Activated CD4-positive, alpha-beta T cell treated with anti-CD3 and anti-CD28 coated beads, Interleukin-2, amount 50 U/mL, for 1 hour (primary cell): Measurements from ENCODE around the gene PTPRN2.
A peak's percentile ranks its signal among the peaks of the same experiment; 100 is the strongest.

Experiments used
- DNase-seq: peaks from one replicate; pipeline ENCODE4 v3.0.0-alpha.2; 2020

Gene PTPRN2

DNA sequence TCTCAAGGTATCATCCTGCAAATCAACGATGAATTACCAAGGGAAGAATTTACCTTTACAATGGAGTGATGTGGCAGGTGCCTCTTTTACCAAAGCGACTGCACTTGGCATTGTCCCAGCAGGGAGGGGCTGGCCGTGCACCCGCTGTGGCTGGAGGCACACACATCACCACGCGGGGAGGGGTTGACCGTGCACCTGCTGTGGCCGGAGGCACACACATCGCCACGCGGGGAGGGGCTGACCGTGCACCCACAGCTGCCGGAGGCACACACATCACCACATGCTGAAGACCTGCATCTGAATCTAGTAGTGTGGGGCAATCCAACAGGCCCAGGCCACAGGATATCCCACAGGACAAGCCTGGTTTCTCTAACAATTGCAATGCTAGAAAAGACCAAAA, 757.3 kb downstream of the PTPRN2 start:
- no peak for DNase-seq

DNA sequence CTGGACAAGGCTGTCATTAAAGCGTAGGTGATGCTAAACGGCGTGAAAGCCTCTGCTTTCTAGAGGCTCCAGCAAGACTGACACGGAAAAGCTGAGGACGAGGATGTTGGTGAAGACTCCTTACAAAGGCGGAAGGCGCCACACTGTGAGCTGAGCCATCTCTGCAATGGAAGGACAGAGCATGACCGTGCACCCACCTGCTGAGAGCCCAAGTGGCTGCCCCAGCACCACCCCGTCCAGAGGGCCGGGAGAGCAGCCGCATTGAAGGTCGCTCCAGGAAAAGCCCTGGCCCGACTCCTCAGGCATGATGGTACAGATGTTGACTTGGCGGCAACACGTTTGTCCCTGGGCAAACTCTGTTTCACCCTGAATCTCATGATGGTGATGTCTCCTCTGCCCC, 758.1 kb downstream of the PTPRN2 start:
- DNase-seq = no peak

DNA sequence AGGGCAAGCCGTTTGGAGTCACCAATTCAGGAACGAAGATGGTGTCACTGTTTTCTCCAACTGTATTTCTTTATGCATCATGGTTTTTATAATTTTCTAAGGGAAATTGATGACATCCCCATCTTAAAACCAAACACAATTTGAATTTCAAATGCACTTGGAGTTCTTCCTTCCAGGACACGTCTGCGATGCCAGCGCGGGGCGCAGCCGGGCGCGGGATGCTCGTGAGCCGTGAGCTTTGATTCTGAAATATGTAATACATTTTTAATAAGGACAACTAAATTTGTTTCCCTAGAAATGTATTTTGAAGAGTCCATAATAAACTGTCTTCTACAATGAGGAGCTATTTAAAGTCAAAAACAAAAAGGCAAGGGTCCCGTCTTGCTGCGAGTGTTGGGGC, 758.7 kb downstream of the PTPRN2 start:
- no peak for DNase-seq

DNA sequence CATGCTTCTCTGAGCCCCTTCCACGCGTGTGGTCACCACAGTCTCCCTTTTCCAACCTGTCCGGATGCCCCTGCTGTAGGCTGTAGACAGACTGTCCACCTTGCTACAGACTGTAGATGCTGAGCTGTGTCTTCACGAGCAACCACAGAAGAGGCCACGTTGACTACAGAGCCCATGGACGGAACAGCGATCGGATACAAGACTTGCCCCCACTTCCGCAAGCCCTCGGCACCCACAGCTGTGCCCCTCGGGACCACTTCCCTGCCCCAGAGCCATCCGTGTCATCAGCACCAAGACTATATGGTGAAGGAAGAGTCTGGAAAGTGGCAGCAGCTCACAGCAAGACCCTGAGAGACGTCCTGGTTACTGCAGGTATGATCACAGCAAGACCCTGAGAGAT, 759.4 kb downstream of the PTPRN2 start:
- no peak for DNase-seq

DNA sequence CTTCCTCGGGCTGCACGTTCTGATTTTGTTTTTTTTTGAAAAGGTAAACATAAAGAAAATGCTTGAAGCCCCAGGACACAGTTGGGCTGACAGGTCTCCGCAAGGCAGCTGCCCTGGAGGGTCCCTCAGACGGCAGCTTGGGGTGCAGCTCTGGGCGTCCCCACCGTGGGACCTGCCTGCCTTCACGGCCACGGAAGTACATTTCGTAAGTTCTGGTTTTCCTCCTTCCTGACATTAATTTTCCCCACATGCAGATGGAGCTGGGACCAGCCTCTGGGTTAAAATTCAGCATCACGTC, 759.8 kb downstream of the PTPRN2 start:
- DNase-seq = no peak

DNA sequence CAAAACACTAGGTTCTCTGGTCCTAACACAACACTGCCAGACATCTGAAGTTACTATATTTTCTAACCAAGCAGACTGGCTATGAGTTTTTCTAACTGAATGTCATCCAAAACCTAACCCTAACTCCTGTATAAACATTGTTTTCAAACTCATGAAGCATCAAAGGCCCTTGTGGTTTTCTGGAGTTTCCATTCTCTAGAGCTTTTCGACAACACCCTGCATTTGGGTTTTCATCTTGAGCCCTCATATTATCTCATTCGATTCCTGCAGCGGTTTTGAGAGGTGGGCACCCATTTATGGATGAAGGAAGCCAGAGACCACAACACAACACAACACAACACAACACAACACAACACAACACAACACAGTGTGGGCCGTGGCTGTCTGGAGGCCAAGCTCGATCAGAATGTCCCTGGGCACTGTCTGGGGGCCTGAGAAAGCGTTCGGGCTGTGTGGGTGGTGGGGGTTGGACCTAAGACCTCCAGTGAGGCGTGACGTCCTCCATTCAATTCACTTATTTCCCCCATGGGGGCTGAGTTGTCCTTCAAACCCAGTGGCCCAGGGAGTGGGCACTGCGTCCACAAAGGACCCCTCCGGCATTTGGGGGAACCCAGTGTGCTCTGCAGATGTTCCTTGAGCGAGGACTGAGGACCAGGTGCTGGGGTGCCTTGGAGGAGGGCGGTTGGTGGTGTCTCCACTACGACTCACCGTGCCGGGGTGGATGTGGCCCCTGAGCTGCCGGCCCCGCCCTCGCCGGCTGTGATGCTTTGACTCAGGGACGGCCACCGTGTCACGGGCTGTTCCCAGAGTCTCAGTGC, 760.4 kb downstream of the PTPRN2 start:
- DNase-seq = peak; percentile 25

DNA sequence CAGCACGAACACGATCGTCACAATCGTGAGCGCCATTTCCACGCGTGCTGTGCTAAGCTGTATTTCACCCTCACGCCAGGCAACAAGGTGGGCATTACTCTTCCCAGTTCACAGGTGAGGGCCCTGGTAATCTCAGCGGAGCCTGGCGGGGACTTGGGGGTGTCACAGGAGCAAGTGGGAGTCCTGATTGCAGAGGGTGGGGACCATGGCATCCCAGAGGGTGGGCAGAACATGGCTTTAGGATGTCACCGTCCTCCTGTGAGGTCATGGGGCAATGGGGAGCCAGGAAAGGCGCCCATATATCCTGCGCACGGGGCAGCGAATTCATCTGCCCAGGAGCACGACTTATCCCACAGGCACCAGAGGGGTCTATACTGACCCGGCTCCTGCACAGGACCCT, 761.1 kb downstream of the PTPRN2 start:
- no peak for DNase-seq

- no peak for DNase-seq
These were observed 762.3 kb downstream of the PTPRN2 start for GRCh38 chr7:157825325-157825724.

DNA sequence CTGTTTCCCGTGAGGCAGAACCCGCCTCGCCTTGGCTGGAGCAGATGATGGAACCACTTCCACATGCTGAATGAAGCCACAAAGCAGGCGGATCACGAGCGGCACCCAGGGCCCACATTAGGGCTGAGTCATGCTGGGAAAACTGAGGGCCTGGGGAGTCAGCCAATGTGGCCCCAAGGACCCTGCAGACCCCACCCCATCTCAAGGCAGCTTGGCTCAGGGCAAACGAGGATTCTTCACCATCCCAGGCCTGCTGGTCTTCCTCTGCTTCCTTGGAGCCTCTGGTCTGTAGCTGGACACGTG, 762.9 kb downstream of the PTPRN2 start:
- DNase-seq = no peak

- no peak for DNase-seq
These were observed 763.4 kb downstream of the PTPRN2 start for GRCh38 chr7:157824011-157824818.

- no peak for DNase-seq
These were observed 765.0 kb downstream of the PTPRN2 start for GRCh38 chr7:157822688-157823031.

DNA sequence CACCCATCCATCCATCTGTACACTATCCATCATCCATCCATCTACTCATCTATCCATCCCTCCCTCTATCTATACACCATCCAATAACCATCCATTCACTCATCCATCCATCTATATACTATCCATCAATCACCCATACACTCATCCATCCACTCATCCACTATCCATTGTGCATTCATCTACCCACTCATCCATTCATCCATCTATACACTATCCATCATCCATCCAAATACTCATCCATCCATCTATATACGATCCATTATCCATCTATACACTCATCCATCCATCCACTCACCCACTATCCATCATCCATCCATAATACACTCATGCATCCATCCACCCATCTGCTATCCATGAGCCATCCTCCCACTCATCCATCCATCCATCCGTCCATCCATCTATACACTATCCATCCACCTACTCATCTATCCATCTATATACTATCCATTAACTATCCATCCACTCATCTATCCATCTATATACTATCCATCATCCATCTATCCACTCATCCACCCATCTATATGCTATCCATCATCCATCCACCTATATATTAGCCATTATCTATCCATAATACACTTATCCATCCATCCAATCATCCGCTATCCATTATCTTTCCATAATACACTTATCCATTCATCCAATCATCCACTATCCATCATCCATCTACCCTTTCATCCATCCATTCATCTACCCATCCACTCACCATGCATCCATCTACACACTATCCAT, 765.5 kb downstream of the PTPRN2 start:
- no peak for DNase-seq

DNA sequence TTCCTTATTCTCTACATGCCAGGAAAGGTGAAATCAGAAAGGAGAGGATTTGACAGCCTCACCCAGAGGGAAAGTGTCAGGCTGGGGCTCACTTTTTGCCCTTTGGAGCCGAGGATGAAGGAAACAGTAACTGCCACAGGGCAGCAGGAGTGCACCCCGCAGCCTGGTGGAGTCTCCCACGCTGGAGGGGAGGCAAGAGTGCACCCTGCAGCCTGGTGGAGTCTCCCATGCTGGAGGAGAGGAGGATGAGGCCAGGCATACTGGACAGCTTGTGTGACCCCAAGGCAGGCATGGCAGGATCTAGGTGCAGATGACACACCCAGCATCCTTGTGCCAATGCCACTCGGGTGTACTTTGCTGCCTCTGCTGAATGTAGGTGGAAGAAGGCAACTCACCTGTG, 766.8 kb downstream of the PTPRN2 start:
- DNase-seq = no peak

DNA sequence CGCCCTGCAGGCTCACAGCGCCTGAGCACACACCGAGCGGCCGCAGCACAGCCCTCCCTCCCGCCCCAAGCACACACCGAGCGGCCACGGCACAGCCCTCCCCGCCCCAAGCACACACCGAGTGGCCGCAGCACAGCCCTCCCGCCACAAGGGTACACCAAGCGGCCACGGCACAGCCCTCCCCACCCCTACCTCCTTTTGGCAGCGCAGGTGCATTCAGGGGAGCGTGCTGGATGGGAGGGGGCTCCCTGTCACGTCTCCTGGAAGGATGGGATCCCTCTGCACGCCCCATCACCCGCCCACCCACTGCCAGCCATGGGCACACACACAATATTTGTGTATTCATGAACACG, 768.2 kb downstream of the PTPRN2 start:
- DNase-seq = no peak

- DNase-seq = no peak
These were observed 768.7 kb downstream of the PTPRN2 start for GRCh38 chr7:157818701-157819454.

GRCh38 chr7:157817944-157818700, 769.5 kb downstream of the PTPRN2 start:
- DNase-seq = no peak

DNA sequence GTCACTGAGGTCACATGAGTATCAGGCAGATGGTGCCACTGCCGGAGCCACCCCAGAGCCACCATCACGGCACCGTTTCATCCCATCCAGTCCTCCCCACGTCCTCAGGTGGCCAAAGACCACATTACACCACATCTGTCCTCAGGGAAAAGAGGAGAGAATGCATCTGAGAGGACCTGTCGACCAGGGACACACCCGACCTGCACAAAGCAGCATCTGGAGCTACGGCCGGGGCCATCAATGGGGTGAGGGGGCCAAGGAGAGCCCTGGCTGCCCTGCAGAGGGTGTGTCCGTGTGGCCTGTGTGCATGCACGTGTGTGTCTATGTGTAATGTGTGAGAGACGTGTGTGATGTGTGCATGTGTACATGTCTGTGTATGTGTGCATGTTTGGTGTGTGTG, 770.2 kb downstream of the PTPRN2 start:
- DNase-seq = no peak

GRCh38 chr7:157816526-157817250, 770.9 kb downstream of the PTPRN2 start:
- DNase-seq = no peak

GRCh38 chr7:157816086-157816485, 771.5 kb downstream of the PTPRN2 start:
- DNase-seq = no peak

DNA sequence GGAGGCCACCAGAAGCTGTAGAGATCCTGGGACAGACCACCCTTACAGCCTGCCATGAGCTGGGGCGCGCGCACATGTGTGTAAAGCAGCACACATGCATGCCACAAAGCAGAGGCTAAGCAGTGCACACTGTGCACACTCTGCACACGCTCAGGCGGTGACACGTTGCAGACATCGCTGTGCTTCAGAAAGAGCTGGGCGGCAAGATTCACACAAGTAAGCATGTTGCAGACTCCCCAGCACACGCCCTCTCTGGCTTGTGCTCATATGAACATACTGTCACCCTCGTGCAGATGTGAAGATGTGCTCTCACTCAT, 772.0 kb downstream of the PTPRN2 start:
- no peak for DNase-seq

- no peak for DNase-seq
These were observed 772.5 kb downstream of the PTPRN2 start for GRCh38 chr7:157814931-157815705.
